ENCODE results near the gene DSG2.

DSG2 gene

GRCh38 chr18:31565345-31565744 lies 67.4 kb downstream of the DSG2 start:
- H3F3A ChIP-seq (ENCODE audit: insufficient read depth, low read length): no peaks in the 10 kb centered on the region
- no peak overlapping the region for H3K4me2 ChIP-seq (ENCODE audit: low read length)
- H3K9me2 ChIP-seq (ENCODE audit: low read depth, low read length): no peaks in the 10 kb centered on the region
- TF ChIP-seq EZH2 (IDR thresholded peaks at IDR 0.05; ENCODE audit: borderline replicate concordance, low read length): no peak
- TF ChIP-seq, protein P1, sequence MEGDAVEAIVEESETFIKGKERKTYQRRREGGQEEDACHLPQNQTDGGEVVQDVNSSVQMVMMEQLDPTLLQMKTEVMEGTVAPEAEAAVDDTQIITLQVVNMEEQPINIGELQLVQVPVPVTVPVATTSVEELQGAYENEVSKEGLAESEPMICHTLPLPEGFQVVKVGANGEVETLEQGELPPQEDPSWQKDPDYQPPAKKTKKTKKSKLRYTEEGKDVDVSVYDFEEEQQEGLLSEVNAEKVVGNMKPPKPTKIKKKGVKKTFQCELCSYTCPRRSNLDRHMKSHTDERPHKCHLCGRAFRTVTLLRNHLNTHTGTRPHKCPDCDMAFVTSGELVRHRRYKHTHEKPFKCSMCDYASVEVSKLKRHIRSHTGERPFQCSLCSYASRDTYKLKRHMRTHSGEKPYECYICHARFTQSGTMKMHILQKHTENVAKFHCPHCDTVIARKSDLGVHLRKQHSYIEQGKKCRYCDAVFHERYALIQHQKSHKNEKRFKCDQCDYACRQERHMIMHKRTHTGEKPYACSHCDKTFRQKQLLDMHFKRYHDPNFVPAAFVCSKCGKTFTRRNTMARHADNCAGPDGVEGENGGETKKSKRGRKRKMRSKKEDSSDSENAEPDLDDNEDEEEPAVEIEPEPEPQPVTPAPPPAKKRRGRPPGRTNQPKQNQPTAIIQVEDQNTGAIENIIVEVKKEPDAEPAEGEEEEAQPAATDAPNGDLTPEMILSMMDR (IDR thresholded peaks at IDR 0.05; ENCODE audit: low read length): no peak
- H3K4me3 ChIP-seq (ENCODE audit: low read depth, low read length, poor library complexity, severe bottlenecking): no peak overlapping the region
- H3K27me3 ChIP-seq (ENCODE audit: insufficient read depth, low read length): no peaks in the 10 kb centered on the region
- no peak overlapping the region for H3K9ac ChIP-seq (ENCODE audit: low read length)
- H4K20me1 ChIP-seq (ENCODE audit: insufficient read depth, low read length): no peaks in the 10 kb centered on the region
- no peak overlapping the region for H2AFZ ChIP-seq (ENCODE audit: low read length)
- H3K79me2 ChIP-seq (ENCODE audit: insufficient read depth, low read length): no peaks in the 10 kb centered on the region
- no peaks in the 10 kb centered on the region for H3K9me3 ChIP-seq (ENCODE audit: low read length)
- H3K4me1 ChIP-seq (ENCODE audit: insufficient read depth, low read length, severe bottlenecking): no peaks in the 10 kb centered on the region
- no peak overlapping the region for H3K27ac ChIP-seq (ENCODE audit: low read depth, low read length, poor library complexity, severe bottlenecking)
- H3K36me3 ChIP-seq (ENCODE audit: insufficient read depth, low read length): no peaks in the 10 kb centered on the region

DNA sequence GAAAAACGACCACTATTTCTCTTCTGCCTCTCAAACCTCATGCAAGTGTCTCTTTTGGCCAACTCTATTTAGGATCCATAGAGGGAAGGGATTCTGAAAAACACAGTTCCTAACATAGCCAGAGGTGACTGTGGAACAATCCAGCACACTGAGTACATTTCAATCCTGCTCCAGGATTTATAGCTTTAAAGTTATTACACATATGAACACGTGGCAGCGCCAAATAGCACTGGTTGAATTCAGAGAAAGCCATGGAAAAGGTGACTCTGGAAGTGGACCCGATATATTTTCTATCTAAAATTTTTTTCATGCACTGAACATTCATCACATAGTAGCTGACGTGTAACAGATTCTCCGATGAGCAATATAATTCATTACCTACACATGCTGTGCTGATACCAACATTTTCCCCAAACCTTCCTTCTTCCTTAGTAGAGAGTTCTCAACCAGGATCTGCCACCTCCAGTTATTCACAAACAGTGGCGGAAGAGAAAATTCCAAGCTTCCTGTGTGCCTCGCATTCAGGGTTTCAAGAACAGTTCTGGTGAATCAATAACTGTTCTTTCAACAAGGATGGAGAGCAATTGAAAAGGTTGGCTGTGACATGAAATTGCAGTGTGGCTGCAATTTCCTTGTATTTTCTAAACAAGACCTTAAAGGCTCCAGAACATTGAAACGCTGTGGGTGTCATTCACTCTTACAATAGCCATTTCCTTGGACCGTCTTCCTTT lies 68.0 kb downstream of the DSG2 start:
- Histone ChIP-seq H2AFZ (ENCODE audit: low read length) (no peak overlapping the region), H3K27ac (ENCODE audit: low read depth, low read length, poor library complexity, severe bottlenecking) (no peak overlapping the region), H3K9me3 (ENCODE audit: low read length) (no peaks in the 10 kb centered on the region), H4K20me1 (ENCODE audit: insufficient read depth, low read length) (no peaks in the 10 kb centered on the region), H3K36me3 (ENCODE audit: insufficient read depth, low read length) (no peaks in the 10 kb centered on the region), H3F3A (ENCODE audit: insufficient read depth, low read length) (no peaks in the 10 kb centered on the region), H3K4me1 (ENCODE audit: insufficient read depth, low read length, severe bottlenecking) (no peaks in the 10 kb centered on the region), H3K9me2 (ENCODE audit: low read depth, low read length) (no peaks in the 10 kb centered on the region), H3K79me2 (ENCODE audit: insufficient read depth, low read length) (no peaks in the 10 kb centered on the region), H3K27me3 (ENCODE audit: insufficient read depth, low read length) (no peaks in the 10 kb centered on the region), H3K4me3 (ENCODE audit: low read depth, low read length, poor library complexity, severe bottlenecking) (no peak overlapping the region), H3K4me2 (ENCODE audit: low read length) (no peak overlapping the region), H3K9ac (ENCODE audit: low read length) (no peak overlapping the region)
- TF ChIP-seq, protein P1 (IDR thresholded peaks at IDR 0.05; ENCODE audit: low read length): no peak
- no peak for TF ChIP-seq EZH2 (IDR thresholded peaks at IDR 0.05; ENCODE audit: borderline replicate concordance, low read length)

- Histone ChIP-seq H3K36me3 (ENCODE audit: insufficient read depth, low read length) (no peaks in the 10 kb centered on the region), H3K9me3 (ENCODE audit: low read length) (no peaks in the 10 kb centered on the region), H3K4me2 (ENCODE audit: low read length) (no peak overlapping the region)
Measured at GRCh38 chr18:31566576-31567306, 68.8 kb downstream of the DSG2 start.

More at GRCh38 chr18:31566576-31567306, 68.8 kb downstream of the DSG2 start:
- no peak overlapping the region for H3K4me3 ChIP-seq (ENCODE audit: low read depth, low read length, poor library complexity, severe bottlenecking)
- H2AFZ ChIP-seq (ENCODE audit: low read length): no peak overlapping the region
- H3F3A ChIP-seq (ENCODE audit: insufficient read depth, low read length): no peaks in the 10 kb centered on the region
- H3K4me1 ChIP-seq (ENCODE audit: insufficient read depth, low read length, severe bottlenecking): no peaks in the 10 kb centered on the region
- H3K9ac ChIP-seq (ENCODE audit: low read length): no peak overlapping the region
- no peaks in the 10 kb centered on the region for H3K79me2 ChIP-seq (ENCODE audit: insufficient read depth, low read length)
- TF ChIP-seq, protein P1 (IDR thresholded peaks at IDR 0.05; ENCODE audit: low read length): no peak
- no peaks in the 10 kb centered on the region for H4K20me1 ChIP-seq (ENCODE audit: insufficient read depth, low read length)
- no peak overlapping the region for H3K27ac ChIP-seq (ENCODE audit: low read depth, low read length, poor library complexity, severe bottlenecking)
- no peaks in the 10 kb centered on the region for H3K9me2 ChIP-seq (ENCODE audit: low read depth, low read length)
- no peaks in the 10 kb centered on the region for H3K27me3 ChIP-seq (ENCODE audit: insufficient read depth, low read length)

Data from OCI-LY1 (cell line).